GM12878 (cell line): ENCODE data around the gene ARPC1B. TPM values are rescaled to one million over a fixed set of nuclear protein-coding genes. Genes with fewer than 3 reads are reported as not detected.

ENCODE experiments used
- ATF7 ChIP-seq: fragments of 450-650 bp; IDR thresholded peaks from 2 replicates; pipeline ENCODE4 v1.6.1; 2016; ENCODE audit warnings: low read depth, mild to moderate bottlenecking
- BHLHE40 ChIP-seq, 2 experiments: fragments of 450-650 bp in 1 of 2; IDR thresholded peaks; 2 replicates each; pipeline ENCODE4 v1.6.1; 2011 to 2017; ENCODE audit warnings: low read depth in 2 of 2, borderline replicate concordance in 1 of 2, improper control_type of control experiment in 1 of 2, low read length in 1 of 2, mild to moderate bottlenecking in 1 of 2
- CBX3 ChIP-seq: fragments of 200-600 bp; sonication (generic); IDR thresholded peaks from 2 replicates; pipeline ENCODE4 v1.6.1; 2016; ENCODE audit warnings: low read depth, borderline replicate concordance
- CBX5 ChIP-seq: sonication (generic); IDR thresholded peaks from 2 replicates; pipeline ENCODE4 v1.6.1; 2016; ENCODE audit warnings: low read depth, moderate library complexity, mild to moderate bottlenecking, inconsistent platforms
- CREB1 ChIP-seq: IDR thresholded peaks from 2 replicates; pipeline ENCODE4 v1.6.1; 2012; ENCODE audit warnings: low read depth, mild to moderate bottlenecking, inconsistent platforms
- ESRRA ChIP-seq: IDR thresholded peaks from 2 replicates; pipeline ENCODE4 v1.6.1; 2012; ENCODE audit warnings: mild to moderate bottlenecking, low read length, improper control_type of control experiment
- JUNB ChIP-seq: IDR thresholded peaks from 2 replicates; pipeline ENCODE4 v1.6.1; 2016; ENCODE audit warnings: antibody characterized with exemption, mild to moderate bottlenecking
- KDM1A ChIP-seq: fragments of 200-600 bp; sonication (generic); IDR thresholded peaks from 2 replicates; pipeline ENCODE4 v1.6.1; 2016; ENCODE audit warnings: borderline replicate concordance
- LARP7 ChIP-seq: fragments of 450-650 bp; IDR thresholded peaks from 2 replicates; pipeline ENCODE4 v1.6.1; 2017; ENCODE audit warnings: mild to moderate bottlenecking
- MEF2B ChIP-seq: fragments of 450-650 bp; IDR thresholded peaks from 2 replicates; pipeline ENCODE4 v1.6.1; 2018; ENCODE audit warnings: mild to moderate bottlenecking, moderate library complexity; ENCODE audit not compliant: partially characterized antibody, poor library complexity, severe bottlenecking
- MTA3 ChIP-seq: IDR thresholded peaks from 2 replicates; pipeline ENCODE4 v1.6.1; 2012; ENCODE audit warnings: low read length, inconsistent platforms, borderline replicate concordance
- NFIC ChIP-seq: IDR thresholded peaks from 2 replicates; pipeline ENCODE4 v1.6.1; 2012; ENCODE audit warnings: low read depth, mild to moderate bottlenecking, inconsistent platforms, low read length, moderate library complexity
- NFYB ChIP-seq: IDR thresholded peaks from 2 replicates; pipeline ENCODE4 v1.6.1; 2011; ENCODE audit warnings: low read depth, mild to moderate bottlenecking, low read length, improper control_type of control experiment, moderate library complexity; ENCODE audit not compliant: insufficient read depth
- NR2F1 ChIP-seq: fragments of 450-650 bp; conservative IDR thresholded peaks from 2 replicates; pipeline ENCODE4 v1.6.1; 2017; ENCODE audit warnings: mild to moderate bottlenecking
- RB1 ChIP-seq: fragments of 450-650 bp; formaldehyde crosslinking; IDR thresholded peaks from 2 replicates; pipeline ENCODE4 v1.6.1; 2017; ENCODE audit warnings: mild to moderate bottlenecking, borderline replicate concordance
- SMARCA5 ChIP-seq: fragments of 450-650 bp; IDR thresholded peaks from 2 replicates; pipeline ENCODE4 v1.6.1; 2017; ENCODE audit warnings: mild to moderate bottlenecking
- SRF ChIP-seq, 2 experiments: IDR thresholded peaks; 2 replicates each; pipeline ENCODE4 v1.6.1; 2011; ENCODE audit warnings: low read depth in 2 of 2, low read length in 2 of 2, mild to moderate bottlenecking in 1 of 2, moderate library complexity in 1 of 2
- TARDBP ChIP-seq: IDR thresholded peaks from 2 replicates; pipeline ENCODE4 v1.6.1; 2016; ENCODE audit warnings: borderline replicate concordance
- ZNF207 ChIP-seq: fragments of 450-650 bp; IDR thresholded peaks from 2 replicates; pipeline ENCODE4 v1.6.1; 2014; ENCODE audit warnings: antibody characterized with exemption, mild to moderate bottlenecking, borderline replicate concordance
- ZNF24 ChIP-seq: fragments of 450-650 bp; IDR thresholded peaks from 2 replicates; pipeline ENCODE4 v1.6.1; 2017; ENCODE audit warnings: antibody characterized with exemption, mild to moderate bottlenecking
- ZSCAN29 ChIP-seq: fragments of 450-650 bp; IDR thresholded peaks from 2 replicates; pipeline ENCODE4 v1.6.1; 2017; ENCODE audit warnings: mild to moderate bottlenecking, moderate library complexity
- polyA plus RNA-seq, 11 experiments: library from polyadenylated mRNA; depleted of rRNA in 4 of 11; unstranded in 6 of 11; stranded (reverse) in 5 of 11; fragments of >200 nt; fragmentation: Nextera tagmentation in 4 of 11; fragmentation: Illumina TruSeq in 1 of 11; extraction: Ambion mirVana in 4 of 11; extraction: Trizol in 1 of 11; gene quantifications; 1 replicate in 1 of 11; 2 replicates in 10 of 11; pipeline versions ENCODE4 v1.2.1 to v1.2.3, GENCODE V29; 2011 to 2016; ENCODE audit warnings: inconsistent platforms in 2 of 11, missing spikeins in 2 of 11, low read depth in 1 of 11
- total RNA-seq, 4 experiments: library from RNA; depleted of rRNA in 3 of 4; stranded (reverse); fragments of >200 nt in 3 of 4; fragmentation: Illumina TruSeq in 1 of 4; extraction: Trizol in 1 of 4; gene quantifications; 2 replicates each; pipeline versions ENCODE4 v1.2.1 to v1.2.3, GENCODE V29; 2013 to 2021
- TF ChIP-seq, protein P1 (sequence below): fragments of 450-650 bp; conservative IDR thresholded peaks from 2 replicates; pipeline ENCODE4 v1.6.1; 2017; ENCODE audit warnings: mild to moderate bottlenecking, moderate library complexity
- TF ChIP-seq, protein P2 (sequence below), 3 experiments: IDR thresholded peaks in 2 of 3; conservative IDR thresholded peaks in 1 of 3; 2 replicates each; pipeline ENCODE4 v1.5.1; 2011; ENCODE audit warnings: low read depth in 3 of 3, low read length in 3 of 3, mild to moderate bottlenecking in 3 of 3, control low read depth in 2 of 3, moderate library complexity in 2 of 3, inconsistent platforms in 1 of 3, mixed read lengths in 1 of 3; ENCODE audit not compliant: control insufficient read depth in 2 of 3, insufficient read depth in 1 of 3; ENCODE audit errors: extremely low read depth in 1 of 3
- TF ChIP-seq, protein P3 (sequence below): fragments of 150-350 bp; IDR thresholded peaks from 2 replicates; pipeline ENCODE4 v1.6.1; 2014; ENCODE audit warnings: mild to moderate bottlenecking, low read depth, low read length
- TF ChIP-seq, protein P4 (sequence below): IDR thresholded peaks from 2 replicates; pipeline ENCODE4 v1.6.1; 2011; ENCODE audit warnings: low read depth, mild to moderate bottlenecking, low read length, moderate library complexity, borderline replicate concordance; ENCODE audit errors: extremely low read depth

Gene ARPC1B
- total and polyA plus RNA-seq, 10 of the 15 experiments (the other 5 are each of a cell fraction or from before 2014, with no cell fraction given), result 14.1 to 762 (median 387) TPM

GRCh38 chr7:99438573-99439480 is 64.3 kb downstream of the ARPC1B start, which contains the start of the genes CPSF4 and PTCD1 (continued):
- TF ChIP-seq, protein P1, sequence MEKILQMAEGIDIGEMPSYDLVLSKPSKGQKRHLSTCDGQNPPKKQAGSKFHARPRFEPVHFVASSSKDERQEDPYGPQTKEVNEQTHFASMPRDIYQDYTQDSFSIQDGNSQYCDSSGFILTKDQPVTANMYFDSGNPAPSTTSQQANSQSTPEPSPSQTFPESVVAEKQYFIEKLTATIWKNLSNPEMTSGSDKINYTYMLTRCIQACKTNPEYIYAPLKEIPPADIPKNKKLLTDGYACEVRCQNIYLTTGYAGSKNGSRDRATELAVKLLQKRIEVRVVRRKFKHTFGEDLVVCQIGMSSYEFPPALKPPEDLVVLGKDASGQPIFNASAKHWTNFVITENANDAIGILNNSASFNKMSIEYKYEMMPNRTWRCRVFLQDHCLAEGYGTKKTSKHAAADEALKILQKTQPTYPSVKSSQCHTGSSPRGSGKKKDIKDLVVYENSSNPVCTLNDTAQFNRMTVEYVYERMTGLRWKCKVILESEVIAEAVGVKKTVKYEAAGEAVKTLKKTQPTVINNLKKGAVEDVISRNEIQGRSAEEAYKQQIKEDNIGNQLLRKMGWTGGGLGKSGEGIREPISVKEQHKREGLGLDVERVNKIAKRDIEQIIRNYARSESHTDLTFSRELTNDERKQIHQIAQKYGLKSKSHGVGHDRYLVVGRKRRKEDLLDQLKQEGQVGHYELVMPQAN, result peak; percentile 88
- TF ChIP-seq SMARCA5 (peak; percentile 73; the same call in 1 of the 2 replicates), SRF (IDR thresholded peaks at IDR 0.05; ENCODE audit: low read depth in 2 of 2, low read length in 2 of 2) (peak; percentile 95 to 100), NFYB (no peak), CREB1 (peak; percentile 77), MTA3 (no peak), BHLHE40 (IDR thresholded peaks at IDR 0.05; ENCODE audit: borderline replicate concordance in 1 of 2, low read depth in 2 of 2, low read length in 1 of 2) (peak; percentile 89 to 92), ESRRA (no peak), MEF2B (no peak), ZNF24 (peak; percentile 57; the same call in 1 of the 2 replicates), RB1 (peak; percentile 90; the same call in 1 of the 2 replicates), NR2F1 (peak; percentile 50; the same call in 1 of the 2 replicates), ZSCAN29 (no peak), KDM1A (no peak), ATF7 (peak; percentile 23; the same call in 1 of the 2 replicates), TARDBP (0 out of 2 replicates have a peak, but pooled peaks have one; percentile 39), CBX3 (no peak), JUNB (no peak), ZNF207 (no peak; the same call in none of the 2 replicates), LARP7 (peak; percentile 94), CBX5 (no peak), NFIC (no peak)
- TF ChIP-seq, protein P2, sequence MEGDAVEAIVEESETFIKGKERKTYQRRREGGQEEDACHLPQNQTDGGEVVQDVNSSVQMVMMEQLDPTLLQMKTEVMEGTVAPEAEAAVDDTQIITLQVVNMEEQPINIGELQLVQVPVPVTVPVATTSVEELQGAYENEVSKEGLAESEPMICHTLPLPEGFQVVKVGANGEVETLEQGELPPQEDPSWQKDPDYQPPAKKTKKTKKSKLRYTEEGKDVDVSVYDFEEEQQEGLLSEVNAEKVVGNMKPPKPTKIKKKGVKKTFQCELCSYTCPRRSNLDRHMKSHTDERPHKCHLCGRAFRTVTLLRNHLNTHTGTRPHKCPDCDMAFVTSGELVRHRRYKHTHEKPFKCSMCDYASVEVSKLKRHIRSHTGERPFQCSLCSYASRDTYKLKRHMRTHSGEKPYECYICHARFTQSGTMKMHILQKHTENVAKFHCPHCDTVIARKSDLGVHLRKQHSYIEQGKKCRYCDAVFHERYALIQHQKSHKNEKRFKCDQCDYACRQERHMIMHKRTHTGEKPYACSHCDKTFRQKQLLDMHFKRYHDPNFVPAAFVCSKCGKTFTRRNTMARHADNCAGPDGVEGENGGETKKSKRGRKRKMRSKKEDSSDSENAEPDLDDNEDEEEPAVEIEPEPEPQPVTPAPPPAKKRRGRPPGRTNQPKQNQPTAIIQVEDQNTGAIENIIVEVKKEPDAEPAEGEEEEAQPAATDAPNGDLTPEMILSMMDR (IDR thresholded peaks at IDR 0.05 in 2 of 3, conservative IDR thresholded peaks at IDR 0.05 in 1 of 3; ENCODE audit: control insufficient read depth in 2 of 3, extremely low read depth in 1 of 3, insufficient read depth in 1 of 3, low read depth in 3 of 3, low read length in 3 of 3), result no peak
- TF ChIP-seq, protein P3, sequence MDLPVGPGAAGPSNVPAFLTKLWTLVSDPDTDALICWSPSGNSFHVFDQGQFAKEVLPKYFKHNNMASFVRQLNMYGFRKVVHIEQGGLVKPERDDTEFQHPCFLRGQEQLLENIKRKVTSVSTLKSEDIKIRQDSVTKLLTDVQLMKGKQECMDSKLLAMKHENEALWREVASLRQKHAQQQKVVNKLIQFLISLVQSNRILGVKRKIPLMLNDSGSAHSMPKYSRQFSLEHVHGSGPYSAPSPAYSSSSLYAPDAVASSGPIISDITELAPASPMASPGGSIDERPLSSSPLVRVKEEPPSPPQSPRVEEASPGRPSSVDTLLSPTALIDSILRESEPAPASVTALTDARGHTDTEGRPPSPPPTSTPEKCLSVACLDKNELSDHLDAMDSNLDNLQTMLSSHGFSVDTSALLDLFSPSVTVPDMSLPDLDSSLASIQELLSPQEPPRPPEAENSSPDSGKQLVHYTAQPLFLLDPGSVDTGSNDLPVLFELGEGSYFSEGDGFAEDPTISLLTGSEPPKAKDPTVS, result no peak
- TF ChIP-seq, protein P4, sequence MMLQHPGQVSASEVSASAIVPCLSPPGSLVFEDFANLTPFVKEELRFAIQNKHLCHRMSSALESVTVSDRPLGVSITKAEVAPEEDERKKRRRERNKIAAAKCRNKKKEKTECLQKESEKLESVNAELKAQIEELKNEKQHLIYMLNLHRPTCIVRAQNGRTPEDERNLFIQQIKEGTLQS, result no peak
